ENCODE results near the gene CDH13. TPM values are rescaled to one million over a fixed set of nuclear protein-coding genes. Genes with fewer than 3 reads are reported as not detected.
A peak's percentile ranks its signal among the peaks of the same experiment; 100 is the strongest.

The CDH13 gene
- total and polyA plus RNA-seq, 7 donors = 6.1 to 30.7 (median 22.8) TPM

DNA sequence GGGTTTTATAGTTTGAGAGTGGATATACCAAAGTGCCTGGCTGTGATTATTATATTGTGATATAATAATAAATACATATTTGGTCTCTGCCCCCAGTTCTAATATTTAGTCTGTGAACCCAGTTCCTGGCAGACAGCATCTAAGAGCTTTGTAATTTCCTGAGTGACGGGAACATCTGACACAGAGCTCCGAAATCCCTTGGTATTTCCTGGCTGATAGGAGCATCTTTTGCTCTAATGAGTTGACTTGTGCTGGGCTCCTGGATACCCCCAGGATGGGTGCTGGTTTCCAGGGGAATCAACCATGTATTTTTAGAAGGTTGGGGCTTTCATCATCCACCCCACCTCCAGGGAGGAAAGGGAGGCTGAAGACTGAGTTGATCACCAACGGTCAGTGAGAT is 187.3 kb downstream of the CDH13 start:
- TF ChIP-seq, protein P1, sequence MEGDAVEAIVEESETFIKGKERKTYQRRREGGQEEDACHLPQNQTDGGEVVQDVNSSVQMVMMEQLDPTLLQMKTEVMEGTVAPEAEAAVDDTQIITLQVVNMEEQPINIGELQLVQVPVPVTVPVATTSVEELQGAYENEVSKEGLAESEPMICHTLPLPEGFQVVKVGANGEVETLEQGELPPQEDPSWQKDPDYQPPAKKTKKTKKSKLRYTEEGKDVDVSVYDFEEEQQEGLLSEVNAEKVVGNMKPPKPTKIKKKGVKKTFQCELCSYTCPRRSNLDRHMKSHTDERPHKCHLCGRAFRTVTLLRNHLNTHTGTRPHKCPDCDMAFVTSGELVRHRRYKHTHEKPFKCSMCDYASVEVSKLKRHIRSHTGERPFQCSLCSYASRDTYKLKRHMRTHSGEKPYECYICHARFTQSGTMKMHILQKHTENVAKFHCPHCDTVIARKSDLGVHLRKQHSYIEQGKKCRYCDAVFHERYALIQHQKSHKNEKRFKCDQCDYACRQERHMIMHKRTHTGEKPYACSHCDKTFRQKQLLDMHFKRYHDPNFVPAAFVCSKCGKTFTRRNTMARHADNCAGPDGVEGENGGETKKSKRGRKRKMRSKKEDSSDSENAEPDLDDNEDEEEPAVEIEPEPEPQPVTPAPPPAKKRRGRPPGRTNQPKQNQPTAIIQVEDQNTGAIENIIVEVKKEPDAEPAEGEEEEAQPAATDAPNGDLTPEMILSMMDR (IDR thresholded peaks at IDR 0.05) = no peak
- Histone ChIP-seq H3K4me3 (no peak overlapping the region), H3K27ac (no peak overlapping the region), H3K9me3 (no peaks in the 10 kb centered on the region), H3K36me3 (ENCODE audit: insufficient read depth in 1 of 2, low read depth in 1 of 2) (no peaks in the 10 kb centered on the region), H3K4me1 (no peaks in the 10 kb centered on the region), H3K27me3 (ENCODE audit: insufficient read depth in 3 of 3, low read length in 2 of 3) (no peaks in the 10 kb centered on the region)
- DNase-seq = no peak
- intact Hi-C loops (cut with DNase I) = no loop called here
- 59 to 63% (median 59%) methylated on average over 3 of the region's 3 CpGs for WGBS, 3 donors
- ATAC-seq = no peak

DNA sequence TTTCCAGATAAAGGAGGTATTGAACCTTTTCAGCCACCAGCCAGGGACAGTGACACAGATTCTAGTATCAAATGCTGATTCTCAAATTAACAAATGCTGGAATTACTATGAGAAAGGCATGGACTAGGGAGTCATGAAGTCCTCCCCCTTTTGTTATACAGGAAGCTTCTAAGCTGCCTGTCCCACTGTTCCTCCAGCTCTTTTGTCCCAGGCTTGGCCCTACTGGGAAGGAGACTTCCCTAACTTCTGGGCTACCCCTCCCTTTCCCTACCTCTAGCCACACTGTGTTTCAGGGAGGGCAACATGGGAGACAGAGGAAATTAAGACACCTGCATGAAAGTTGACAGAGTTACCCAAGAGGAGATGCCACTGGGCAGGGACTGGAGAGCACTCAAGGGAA is 192.5 kb downstream of the CDH13 start:
- TF ChIP-seq, protein P1 (IDR thresholded peaks at IDR 0.05) = no peak
- Histone ChIP-seq H3K4me3 (no peak overlapping the region), H3K9me3 (peaks cover 6% of the 10 kb centered on the region), H3K36me3 (ENCODE audit: insufficient read depth in 1 of 2, low read depth in 1 of 2) (no peaks in the 10 kb centered on the region), H3K27me3 (ENCODE audit: insufficient read depth in 3 of 3, low read length in 2 of 3) (no peaks in the 10 kb centered on the region), H3K27ac (no peak overlapping the region), H3K4me1 (no peaks in the 10 kb centered on the region)
- intact Hi-C loops (cut with DNase I) = no loop called here
- ATAC-seq (no peak), DNase-seq (no peak)

DNA sequence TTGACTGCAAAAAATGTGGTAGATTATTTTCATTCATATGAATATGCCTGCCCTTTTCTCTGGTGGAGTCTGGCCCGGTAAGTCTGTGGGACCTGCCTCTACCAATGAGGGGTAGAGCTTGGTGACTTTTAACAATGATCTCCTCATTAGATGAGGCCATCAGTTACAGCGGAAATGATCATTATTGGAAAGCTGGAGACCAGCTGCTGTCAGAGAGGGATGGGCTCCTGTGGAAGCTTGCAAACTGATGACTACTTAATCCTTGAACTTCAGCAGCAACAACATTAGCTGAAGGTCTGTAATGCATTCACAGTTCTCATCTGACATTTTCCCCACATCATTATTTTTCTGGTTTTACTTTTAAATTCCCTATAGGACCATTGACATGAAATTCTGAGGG is 194.1 kb downstream of the CDH13 start:
- 89 to 98% (median 94%) methylated on average over 2 of the region's 2 CpGs for WGBS, 3 donors
- no peak for ATAC-seq

DNA sequence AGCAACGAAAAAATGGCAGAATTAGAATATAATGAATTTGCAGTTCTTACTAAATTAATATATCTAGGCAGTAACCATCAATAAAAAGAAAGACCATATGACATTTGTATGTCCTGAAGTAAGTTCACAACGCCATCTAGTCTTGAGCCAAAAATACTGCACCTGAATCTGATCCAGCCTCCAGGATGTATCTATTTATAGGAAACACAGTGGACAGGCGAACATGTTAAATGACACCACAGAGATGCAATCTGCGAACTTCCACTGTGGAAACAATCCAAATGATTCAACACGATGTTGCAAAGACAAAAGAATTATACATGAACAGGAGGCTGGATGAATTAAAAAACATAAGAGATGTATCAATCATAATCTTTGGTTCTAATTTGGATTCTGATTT is 197.6 kb downstream of the CDH13 start:
- Histone ChIP-seq H3K27me3 (ENCODE audit: insufficient read depth in 3 of 3, low read length in 2 of 3) (no peaks in the 10 kb centered on the region), H3K36me3 (ENCODE audit: insufficient read depth in 1 of 2, low read depth in 1 of 2) (no peaks in the 10 kb centered on the region), H3K4me3 (no peak overlapping the region), H3K9me3 (peaks cover 17% of the 10 kb centered on the region), H3K27ac (no peak overlapping the region), H3K4me1 (no peaks in the 10 kb centered on the region)
- intact Hi-C loops (cut with DNase I) = no loop called here
- WGBS, 3 donors = 33 to 41% (median 35%) methylated on average over 5 of the region's 5 CpGs
- TF ChIP-seq, protein P1 (IDR thresholded peaks at IDR 0.05) = no peak
- DNase-seq = no peak
- peak in 1 of 4 donors; percentile 74 for ATAC-seq

More for the DNA sequence above, 194.1 kb downstream of the CDH13 start:
- H3K36me3 ChIP-seq (ENCODE audit: insufficient read depth in 1 of 2, low read depth in 1 of 2) = no peaks in the 10 kb centered on the region
- no peak for DNase-seq
- intact Hi-C loops (cut with DNase I) = no loop called here
- H3K27me3 ChIP-seq (ENCODE audit: insufficient read depth in 3 of 3, low read length in 2 of 3) = no peaks in the 10 kb centered on the region
- TF ChIP-seq, protein P1 (IDR thresholded peaks at IDR 0.05) = no peak
- no peak overlapping the region for H3K27ac ChIP-seq
- no peak overlapping the region for H3K4me3 ChIP-seq
- peaks cover 17% of the 10 kb centered on the region for H3K9me3 ChIP-seq
- H3K4me1 ChIP-seq = no peaks in the 10 kb centered on the region

DNA sequence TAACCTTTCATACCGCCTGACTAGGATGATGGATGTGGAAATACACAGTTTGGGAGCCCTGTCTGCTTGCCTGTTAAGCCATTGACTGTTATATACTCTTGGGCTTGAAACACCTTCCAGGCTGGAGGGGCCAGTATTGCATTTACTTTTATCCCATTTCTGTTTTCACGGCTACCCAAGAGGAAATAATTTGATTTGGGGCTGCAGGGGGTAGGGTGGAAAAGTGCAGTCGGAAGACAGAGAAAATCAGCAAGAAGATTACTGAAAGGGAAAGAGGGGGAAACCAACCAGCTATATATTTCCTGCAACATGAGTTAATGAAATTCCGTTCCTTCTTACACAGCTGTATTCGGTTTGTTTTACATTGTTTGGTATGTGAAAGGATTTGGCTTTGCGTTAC is 202.5 kb downstream of the CDH13 start:
- no peak overlapping the region for H3K4me3 ChIP-seq
- DNase-seq (no peak), ATAC-seq (no peak)
- intact Hi-C loops (cut with DNase I) = no loop called here
- WGBS, 3 donors = 68 to 69% (median 69%) methylated on average over 6 of the region's 6 CpGs
- no peaks in the 10 kb centered on the region for H3K36me3 ChIP-seq (ENCODE audit: insufficient read depth in 1 of 2, low read depth in 1 of 2)
- TF ChIP-seq, protein P1 (IDR thresholded peaks at IDR 0.05) = no peak
- H3K27ac ChIP-seq = no peak overlapping the region
- H3K4me1 ChIP-seq = no peaks in the 10 kb centered on the region
- peaks cover 10% of the 10 kb centered on the region for H3K9me3 ChIP-seq
- no peaks in the 10 kb centered on the region for H3K27me3 ChIP-seq (ENCODE audit: insufficient read depth in 3 of 3, low read length in 2 of 3)

Measured in psoas muscle (tissue), 8 donors.